HepG2 (cell line): ENCODE measurements around the gene TPRA1. TPM values are rescaled to one million over a fixed set of nuclear protein-coding genes. Genes with fewer than 3 reads are reported as not detected.

Experiments used
- TFAP4 ChIP-seq: sonication (generic); IDR thresholded peaks from 2 replicates; pipeline ENCODE4 v1.6.1; 2016; ENCODE audit warnings: low read depth, borderline replicate concordance
- ZBTB40 ChIP-seq, 2 experiments: fragments of 450-650 bp in 1 of 2; sonication (generic) in 1 of 2; formaldehyde crosslinking in 1 of 2; IDR thresholded peaks; 2 replicates each; pipeline versions ENCODE4 v1.6.1 to v1.8.0; 2016 to 2022; ENCODE audit warnings: antibody characterized with exemption in 1 of 2, mild to moderate bottlenecking in 1 of 2, missing genetic modification reagents in 1 of 2
- polyA plus RNA-seq, 8 experiments: library from polyadenylated mRNA; depleted of rRNA in 3 of 8; stranded (reverse) in 7 of 8; unstranded in 1 of 8; fragments of >200 nt; fragmentation: Illumina TruSeq in 4 of 8; extraction: Trizol in 4 of 8; gene quantifications; 2 replicates each; pipeline versions ENCODE4 v1.2.1 to v1.2.3, GENCODE V29; 2011 to 2016; ENCODE audit warnings: low read depth in 4 of 8, missing spikeins in 1 of 8, mixed read lengths in 1 of 8; ENCODE audit not compliant: insufficient read depth in 1 of 8
- total RNA-seq, 5 experiments: library from RNA; depleted of rRNA; stranded (reverse); fragments of >200 nt; fragmentation: Illumina TruSeq; extraction: Trizol; gene quantifications; 2 replicates each; pipeline ENCODE4 v1.2.3, GENCODE V29; 2016; ENCODE audit warnings: low read depth in 1 of 5
- TF ChIP-seq, protein P1 (sequence below): sonication (generic); formaldehyde crosslinking; conservative IDR thresholded peaks from 2 replicates; pipeline ENCODE4 v1.4.0; 2020; ENCODE audit warnings: missing genetic modification reagents

The TPRA1 gene
- total and polyA plus RNA-seq, 2 of the 13 experiments (the other 11 are each of a cell fraction or from before 2014, with no cell fraction given), result 25.4 to 25.8 TPM

DNA sequence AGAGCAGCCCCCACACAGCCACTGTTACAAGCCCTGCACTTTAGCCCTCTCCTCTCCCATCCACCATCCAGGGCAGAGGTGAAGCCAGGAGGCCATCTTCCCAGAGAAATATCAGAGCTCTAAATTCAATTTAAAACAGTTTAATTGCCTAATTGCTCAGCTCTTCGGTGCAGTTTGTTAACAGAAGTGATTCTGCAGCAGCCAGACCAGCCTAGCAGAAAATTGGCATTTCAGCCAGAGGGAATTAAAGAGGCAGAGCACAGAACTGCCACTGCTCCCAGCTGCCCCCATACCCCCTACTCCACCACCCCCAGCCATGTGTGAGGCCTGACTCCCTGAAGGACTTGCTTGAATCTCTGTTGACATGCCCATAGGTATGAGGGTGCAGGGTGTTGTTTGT, 38.5 kb downstream of the TPRA1 start (continued):
- TF ChIP-seq ZBTB40 (IDR thresholded peaks at IDR 0.05) (no peak), ZBTB40 (CRISPR knock-in tag; IDR thresholded peaks at IDR 0.05) (no peak), TFAP4 (no peak)
- TF ChIP-seq, protein P1, sequence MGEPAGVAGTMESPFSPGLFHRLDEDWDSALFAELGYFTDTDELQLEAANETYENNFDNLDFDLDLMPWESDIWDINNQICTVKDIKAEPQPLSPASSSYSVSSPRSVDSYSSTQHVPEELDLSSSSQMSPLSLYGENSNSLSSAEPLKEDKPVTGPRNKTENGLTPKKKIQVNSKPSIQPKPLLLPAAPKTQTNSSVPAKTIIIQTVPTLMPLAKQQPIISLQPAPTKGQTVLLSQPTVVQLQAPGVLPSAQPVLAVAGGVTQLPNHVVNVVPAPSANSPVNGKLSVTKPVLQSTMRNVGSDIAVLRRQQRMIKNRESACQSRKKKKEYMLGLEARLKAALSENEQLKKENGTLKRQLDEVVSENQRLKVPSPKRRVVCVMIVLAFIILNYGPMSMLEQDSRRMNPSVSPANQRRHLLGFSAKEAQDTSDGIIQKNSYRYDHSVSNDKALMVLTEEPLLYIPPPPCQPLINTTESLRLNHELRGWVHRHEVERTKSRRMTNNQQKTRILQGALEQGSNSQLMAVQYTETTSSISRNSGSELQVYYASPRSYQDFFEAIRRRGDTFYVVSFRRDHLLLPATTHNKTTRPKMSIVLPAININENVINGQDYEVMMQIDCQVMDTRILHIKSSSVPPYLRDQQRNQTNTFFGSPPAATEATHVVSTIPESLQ (CRISPR knock-in tag), result no peak
